B cell (primary cell): Measurements from ENCODE around the gene PLA2G3. TPM values are rescaled to one million over a fixed set of nuclear protein-coding genes. Genes with fewer than 3 reads are reported as not detected.

ENCODE experiments used
- ATAC-seq: fragments of 200-7000 bp; cut with Tn5 transposase; one replicate; pipeline ENCODE4 v1.10.0; 2021; ENCODE audit warnings: low read depth, mild to moderate bottlenecking, moderate number of reproducible peaks, moderate library complexity
- CTCF ChIA-PET: fragments of 350-600 bp; sonication (Branson Sonifier 250); formaldehyde crosslinking; loops from one replicate; lab custom pipeline; 2021; ENCODE audit warnings: antibody characterized with exemption, inconsistent platforms; lab: Charles Lee
- POLR2A ChIA-PET: fragments of 350-600 bp; sonication (Branson Sonifier 250); formaldehyde crosslinking; loops from one replicate; lab custom pipeline; 2021; ENCODE audit warnings: antibody characterized with exemption; lab: Charles Lee
- DNase-seq: peaks from one replicate; pipeline ENCODE4 v3.0.0; 2013
- H2AFZ ChIP-seq: 2 replicates; pipeline ENCODE4 v1.6.1; 2012; ENCODE audit warnings: mild to moderate bottlenecking, low read depth, low read length; ENCODE audit not compliant: insufficient read depth, poor library complexity, severe bottlenecking
- H3K27ac ChIP-seq, 2 donors: 1 replicate in 1 of 2; 2 replicates in 1 of 2; pipeline ENCODE4 v1.5.1; 2012 to 2013; ENCODE audit warnings: low read length in 2 of 2, mild to moderate bottlenecking in 2 of 2, moderate library complexity in 1 of 2
- H3K27me3 ChIP-seq, 4 experiments: fragments of 200-600 bp in 1 of 4; sonication (generic) in 1 of 4; replicated peaks in 1 of 4; 1 replicate in 2 of 4; 2 replicates in 2 of 4; pipeline versions ENCODE4 v1.6.1 to v1.7.0; 2013 to 2016; ENCODE audit warnings: low read length in 3 of 4, mild to moderate bottlenecking in 2 of 4, mixed read lengths in 1 of 4, moderate library complexity in 1 of 4; ENCODE audit not compliant: insufficient read depth in 4 of 4, control insufficient read depth in 3 of 4; ENCODE audit errors: control extremely low read depth in 1 of 4
- H3K36me3 ChIP-seq, 2 experiments: replicated peaks in 1 of 2; 1 replicate in 1 of 2; 2 replicates in 1 of 2; pipeline versions ENCODE4 v1.6.1 to v1.7.1; 2013; ENCODE audit warnings: low read length in 1 of 2; ENCODE audit not compliant: insufficient read depth in 2 of 2, control insufficient read depth in 1 of 2; ENCODE audit errors: control extremely low read depth in 1 of 2, extremely low read depth in 1 of 2
- H3K4me1 ChIP-seq, 2 donors: fragments of 200-600 bp in 1 of 2; sonication (generic) in 1 of 2; 1 replicate in 1 of 2; 2 replicates in 1 of 2; pipeline versions ENCODE4 v1.5.1 to v1.6.1; 2013 to 2017; ENCODE audit warnings: low read length in 2 of 2; ENCODE audit not compliant: control insufficient read depth in 2 of 2, insufficient read depth in 2 of 2
- H3K4me2 ChIP-seq: replicated peaks from 2 replicates; pipeline ENCODE3; 2012; ENCODE audit warnings: mild to moderate bottlenecking, low read depth, low read length; ENCODE audit not compliant: poor library complexity, severe bottlenecking
- H3K4me3 ChIP-seq, 5 experiments: fragments of 200-600 bp in 1 of 5; sonication (generic) in 1 of 5; 1 replicate in 3 of 5; 2 replicates in 2 of 5; pipeline versions ENCODE4 v1.5.1 to v1.7.0; 2011 to 2016; ENCODE audit warnings: low read length in 4 of 5, mild to moderate bottlenecking in 4 of 5, low read depth in 2 of 5, control low read depth in 1 of 5, moderate library complexity in 1 of 5; ENCODE audit not compliant: insufficient read depth in 1 of 5; ENCODE audit errors: control extremely low read depth in 1 of 5, extremely low read depth in 1 of 5
- H3K79me2 ChIP-seq: fragments of 200-600 bp; sonication (generic); one replicate; pipeline ENCODE4 v1.6.0; 2016; ENCODE audit warnings: low read length; ENCODE audit not compliant: control insufficient read depth, insufficient read depth
- H3K9ac ChIP-seq: fragments of 200-600 bp; sonication (generic); 2 replicates; pipeline ENCODE4 v1.6.1; 2017; ENCODE audit warnings: mild to moderate bottlenecking, low read length, moderate library complexity
- H3K9me3 ChIP-seq, 3 donors: one replicate each; pipeline versions ENCODE4 v1.6.1 to v1.7.1; 2013; ENCODE audit warnings: low read length in 2 of 3; ENCODE audit not compliant: control insufficient read depth in 2 of 3, insufficient read depth in 1 of 3; ENCODE audit errors: control extremely low read depth in 1 of 3
- H4K20me1 ChIP-seq: 2 replicates; pipeline ENCODE4 v1.6.0; 2012; ENCODE audit warnings: mild to moderate bottlenecking, low read length; ENCODE audit not compliant: insufficient read depth, control insufficient read depth, poor library complexity, severe bottlenecking
- H3K27ac Mint-ChIP-seq: one replicate; pipeline ENCODE4 v1.8.0; 2021; ENCODE audit warnings: mixed read lengths
- H3K27me3 Mint-ChIP-seq: one replicate; pipeline ENCODE4 v1.8.0; 2021; ENCODE audit warnings: mixed read lengths
- H3K4me1 Mint-ChIP-seq: one replicate; pipeline ENCODE4 v1.8.0; 2021; ENCODE audit warnings: mixed read lengths
- H3K4me3 Mint-ChIP-seq: one replicate; pipeline ENCODE4 v1.8.0; 2021; ENCODE audit warnings: mixed read lengths
- H3K9me3 Mint-ChIP-seq: one replicate; pipeline ENCODE4 v1.8.0; 2022; ENCODE audit warnings: mixed read lengths; ENCODE audit not compliant: insufficient read depth
- EZH2 ChIP-seq: IDR thresholded peaks from 2 replicates; pipeline ENCODE4 v1.6.1; 2012; ENCODE audit warnings: borderline replicate concordance, low read depth, mild to moderate bottlenecking, moderate library complexity, low read length; ENCODE audit not compliant: insufficient read depth, poor library complexity, severe bottlenecking
- WGBS: methylation state at CpG from one replicate; pipeline ENCODE4 v1.1.5; 2013; ENCODE audit warnings: missing lambda C conversion rate; ENCODE audit not compliant: insufficient coverage; 5-methylcytosine and 5-hydroxymethylcytosine counted together
- intact Hi-C: fragments of 100-400 bp; cut with micrococcal nuclease; formaldehyde crosslinking; loops from one replicate; pipeline ENCODE4 v1.10.0; 2022
- polyA plus RNA-seq: library from polyadenylated mRNA; depleted of rRNA; stranded (reverse); fragments of >200 nt; gene quantifications from 2 replicates; pipeline ENCODE4 v1.2.3, GENCODE V29; 2012
- small RNA-seq: library from RNA; depleted of rRNA; stranded (forward); fragments of <200 nt; gene quantifications from one replicate; pipeline ENCODE3, GENCODE V24; 2012; ENCODE audit warnings: low replicate concordance, low read depth; ENCODE audit not compliant: insufficient read length
- total RNA-seq, 2 donors: library from RNA; stranded (reverse); fragments of 120-200 nt in 1 of 2; gene quantifications; 1 replicate in 1 of 2; 2 replicates in 1 of 2; pipeline versions ENCODE4 v1.2.3 to v1.2.4, GENCODE V29; 2013 to 2022
- TF ChIP-seq, protein P1 (sequence below): fragments of 200-600 bp; IDR thresholded peaks from one replicate; pipeline ENCODE4 v1.8.0; 2022; ENCODE audit warnings: antibody characterized with exemption, mild to moderate bottlenecking

Gene PLA2G3
- total and polyA plus RNA-seq, 2 donors (not counting 1 experiment from before 2014, with no cell fraction given) = not detected

GRCh38 chr22:31084811-31085492 is 55.4 kb downstream of the PLA2G3 start:
- H3K27me3 Mint-ChIP-seq = no peaks in the 10 kb centered on the region
- peak overlapping the region; percentile 80 to 91 for H3K27ac ChIP-seq
- H3K27me3 ChIP-seq = no peaks in the 10 kb centered on the region
- no peaks in the 10 kb centered on the region for H3K9me3 ChIP-seq
- CTCF ChIA-PET = interaction anchor here (0.6 to 3.5 kb wide), 17 partner anchors 10 to 451 kb away, joined by 3 to 18 read pairs (median 6); partner anchors contain the start of genes LIMK2, MORC2, RNF185 and SELENOM
- DNase-seq = peak; percentile 88
- H3K4me1 ChIP-seq = peaks cover 31 to 63% of the 10 kb centered on the region in 2 donors
- peak overlapping the region; percentile 92 for H3K4me3 Mint-ChIP-seq
- H3K9ac ChIP-seq = peak overlapping the region; percentile 90
- no peaks in the 10 kb centered on the region for H3K36me3 ChIP-seq
- H3K4me2 ChIP-seq = peak overlapping the region; percentile 90
- POLR2A ChIA-PET = interaction anchor here (0.6 to 1.4 kb wide), 6 partner anchors 22 to 260 kb away, joined by 3 to 6 read pairs (median 5); partner anchors contain the start of genes MORC2, RNF185, SELENOM and TUG1
- H3K4me1 Mint-ChIP-seq = peaks cover 46% of the 10 kb centered on the region
- TF ChIP-seq, protein P1, sequence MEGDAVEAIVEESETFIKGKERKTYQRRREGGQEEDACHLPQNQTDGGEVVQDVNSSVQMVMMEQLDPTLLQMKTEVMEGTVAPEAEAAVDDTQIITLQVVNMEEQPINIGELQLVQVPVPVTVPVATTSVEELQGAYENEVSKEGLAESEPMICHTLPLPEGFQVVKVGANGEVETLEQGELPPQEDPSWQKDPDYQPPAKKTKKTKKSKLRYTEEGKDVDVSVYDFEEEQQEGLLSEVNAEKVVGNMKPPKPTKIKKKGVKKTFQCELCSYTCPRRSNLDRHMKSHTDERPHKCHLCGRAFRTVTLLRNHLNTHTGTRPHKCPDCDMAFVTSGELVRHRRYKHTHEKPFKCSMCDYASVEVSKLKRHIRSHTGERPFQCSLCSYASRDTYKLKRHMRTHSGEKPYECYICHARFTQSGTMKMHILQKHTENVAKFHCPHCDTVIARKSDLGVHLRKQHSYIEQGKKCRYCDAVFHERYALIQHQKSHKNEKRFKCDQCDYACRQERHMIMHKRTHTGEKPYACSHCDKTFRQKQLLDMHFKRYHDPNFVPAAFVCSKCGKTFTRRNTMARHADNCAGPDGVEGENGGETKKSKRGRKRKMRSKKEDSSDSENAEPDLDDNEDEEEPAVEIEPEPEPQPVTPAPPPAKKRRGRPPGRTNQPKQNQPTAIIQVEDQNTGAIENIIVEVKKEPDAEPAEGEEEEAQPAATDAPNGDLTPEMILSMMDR = peak; percentile 98
- no peak for TF ChIP-seq EZH2
- peak overlapping the region; percentile 98 for H2AFZ ChIP-seq
- no peaks in the 10 kb centered on the region for H4K20me1 ChIP-seq
- H3K79me2 ChIP-seq = peaks cover 4% of the 10 kb centered on the region
- H3K27ac Mint-ChIP-seq = peak overlapping the region; percentile 84
- whole genome bisulfite sequencing = under 1% methylated on average over 69 of the region's 69 CpGs
- peak overlapping the region; percentile 64 to 92 (median 86) for H3K4me3 ChIP-seq
- peak; percentile 75 for ATAC-seq
- H3K9me3 Mint-ChIP-seq = no peaks in the 10 kb centered on the region
- intact Hi-C loops = loop anchor here (1.0 to 5.0 kb wide), 10 partner anchors 22 to 547 kb away; partner anchors contain the start of genes LIMK2, PIK3IP1, RNF185 and SELENOM

Small RNAs within 50 kb of the gene (small RNA-seq; reads per million reads assigned to genes)
- not detected for gene MIR3928

Other genes with a start within 250 kb of the PLA2G3 start
- gene MORC2, start 171.7 kb downstream of the PLA2G3 start, total RNA-seq = 25.0 and 26.4 TPM in 2 replicates
- gene MORC2, start 171.7 kb downstream of the PLA2G3 start, polyA plus RNA-seq = 10.1 and 12.1 TPM in 2 replicates
- 110 and 119 TPM in 2 replicates for gene TUG1, start 171.2 kb downstream of the PLA2G3 start, total RNA-seq
- gene TUG1, start 171.2 kb downstream of the PLA2G3 start, polyA plus RNA-seq = 78.9 and 82.6 TPM in 2 replicates
- 4.0 and 4.7 TPM in 2 replicates for gene SMTN, start 59.2 kb downstream of the PLA2G3 start, total RNA-seq
- 5.3 and 7.0 TPM in 2 replicates for gene SMTN, start 59.2 kb downstream of the PLA2G3 start, polyA plus RNA-seq
- gene SELENOM, start 32.9 kb downstream of the PLA2G3 start, total RNA-seq = 18.4 and 23.6 TPM in 2 replicates
- 29.9 and 43.3 TPM in 2 replicates for gene SELENOM, start 32.9 kb downstream of the PLA2G3 start, polyA plus RNA-seq
- gene INPP5J, start 17.5 kb downstream of the PLA2G3 start, total RNA-seq = 0.29 and 0.52 TPM in 2 replicates
- gene INPP5J, start 17.5 kb downstream of the PLA2G3 start, polyA plus RNA-seq = 0.07 and 0.42 TPM in 2 replicates
- gene RNF185, start 19.7 kb upstream of the PLA2G3 start, total RNA-seq = 23.0 and 24.6 TPM in 2 replicates
- 9.4 and 12.8 TPM in 2 replicates for gene RNF185, start 19.7 kb upstream of the PLA2G3 start, polyA plus RNA-seq
- gene LIMK2, start 71.8 kb upstream of the PLA2G3 start, total RNA-seq = 16.3 and 20.2 TPM in 2 replicates
- gene LIMK2, start 71.8 kb upstream of the PLA2G3 start, polyA plus RNA-seq = 6.8 and 7.4 TPM in 2 replicates
- 89.2 and 92.9 TPM in 2 replicates for gene PIK3IP1, start 152.0 kb upstream of the PLA2G3 start, total RNA-seq
- gene PIK3IP1, start 152.0 kb upstream of the PLA2G3 start, polyA plus RNA-seq = 89.8 and 115 TPM in 2 replicates
- gene PATZ1, start 205.8 kb upstream of the PLA2G3 start, total RNA-seq = 47.0 and 47.4 TPM in 2 replicates
- 35.1 and 35.6 TPM in 2 replicates for gene PATZ1, start 205.8 kb upstream of the PLA2G3 start, polyA plus RNA-seq